CD8-positive, alpha-beta memory T cell (primary cell): ENCODE results near the gene PCDH9. TPM values are rescaled to one million over a fixed set of nuclear protein-coding genes. Genes with fewer than 3 reads are reported as not detected.
"Not testable (repeated sequence)": the region's sequence is repeated elsewhere in the genome, so short reads cannot be mapped to it uniquely, and the experiment has no call there.

Source experiments
- CTCF ChIA-PET: fragments of 350-600 bp; sonication (Branson Sonifier 250); formaldehyde crosslinking; loops from one replicate; lab custom pipeline; 2021; ENCODE audit warnings: antibody characterized with exemption; lab: Charles Lee
- POLR2A ChIA-PET: fragments of 350-600 bp; sonication (Branson Sonifier 250); formaldehyde crosslinking; loops from one replicate; lab custom pipeline; 2021; ENCODE audit warnings: antibody characterized with exemption; lab: Charles Lee
- DNase-seq, 5 donors: peaks; one replicate each; pipeline versions ENCODE4 v3.0.0 to v3.0.0-alpha.2; 2020 to 2022; ENCODE audit warnings: mixed read lengths in 1 of 5
- H3K27ac ChIP-seq: one replicate; pipeline ENCODE4 v1.7.0; 2013; ENCODE audit warnings: low read depth, mild to moderate bottlenecking, low read length, moderate library complexity
- H3K27me3 ChIP-seq: 2 replicates; pipeline ENCODE4 v1.7.0; 2013; ENCODE audit warnings: low read length, mild to moderate bottlenecking; ENCODE audit not compliant: insufficient read depth, poor library complexity, severe bottlenecking
- H3K36me3 ChIP-seq: 2 replicates; pipeline ENCODE4 v1.7.0; 2013; ENCODE audit warnings: mild to moderate bottlenecking, low read length, moderate library complexity; ENCODE audit not compliant: insufficient read depth
- H3K4me1 ChIP-seq: 2 replicates; pipeline ENCODE4 v1.7.0; 2013; ENCODE audit warnings: mild to moderate bottlenecking, low read length, moderate library complexity; ENCODE audit not compliant: insufficient read depth
- H3K4me3 ChIP-seq: 2 replicates; pipeline ENCODE4 v1.7.0; 2013; ENCODE audit warnings: mild to moderate bottlenecking, low read length
- H3K9me3 ChIP-seq: 2 replicates; pipeline ENCODE4 v1.7.0; 2013; ENCODE audit warnings: mild to moderate bottlenecking, low read length
- H3K27ac Mint-ChIP-seq, 8 donors: one replicate each; pipeline ENCODE4 v1.8.0; 2020 to 2021; ENCODE audit warnings: mixed read lengths in 8 of 8, mild to moderate bottlenecking in 6 of 8, inconsistent platforms in 3 of 8, moderate library complexity in 3 of 8
- H3K27me3 Mint-ChIP-seq, 2 donors: one replicate each; pipeline ENCODE4 v1.8.0; 2020 to 2021; ENCODE audit warnings: mixed read lengths in 2 of 2, mild to moderate bottlenecking in 1 of 2, moderate library complexity in 1 of 2
- H3K36me3 Mint-ChIP-seq, 3 donors: one replicate each; pipeline ENCODE4 v1.8.0; 2020 to 2021; ENCODE audit warnings: mixed read lengths in 3 of 3, inconsistent platforms in 1 of 3, mild to moderate bottlenecking in 1 of 3
- H3K4me1 Mint-ChIP-seq, 3 donors: one replicate each; pipeline ENCODE4 v1.8.0; 2020 to 2021; ENCODE audit warnings: mixed read lengths in 3 of 3, inconsistent platforms in 1 of 3, mild to moderate bottlenecking in 1 of 3
- H3K4me3 Mint-ChIP-seq, 7 donors: one replicate each; pipeline ENCODE4 v1.8.0; 2020 to 2021; ENCODE audit warnings: mixed read lengths in 7 of 7, mild to moderate bottlenecking in 6 of 7, moderate library complexity in 4 of 7, inconsistent platforms in 2 of 7
- H3K9me3 Mint-ChIP-seq, 5 donors: one replicate each; pipeline ENCODE4 v1.8.0; 2020 to 2022; ENCODE audit warnings: mixed read lengths in 5 of 5, mild to moderate bottlenecking in 3 of 5, moderate library complexity in 2 of 5, inconsistent platforms in 1 of 5
- polyA plus RNA-seq: library from polyadenylated mRNA; unstranded; fragments of 300-500 nt; fragmentation: Illumina TruSeq; gene quantifications from one replicate; pipeline ENCODE4 v1.2.3, GENCODE V29; 2021
- total RNA-seq, 2 experiments: library from RNA; stranded (reverse); gene quantifications; one replicate each; pipeline ENCODE4 v1.2.3, GENCODE V29; 2021

The PCDH9 gene
- total and polyA plus RNA-seq, 3 experiments from 2014 or later: 0.09 to 0.21 (median 0.16) TPM

GRCh38 chr13:67117010-67117550 is 113.1 kb downstream of the PCDH9 start:
- DNase-seq: no peak
- ChIA-PET POLR2A (no interaction called here), CTCF (no interaction called here)
- Mint-ChIP-seq H3K4me1 (no peaks in the 10 kb centered on the region), H3K36me3 (no peaks in the 10 kb centered on the region), H3K4me3 (no peak overlapping the region), H3K9me3 (peaks cover 0 to 9% (median 0%) of the 10 kb centered on the region in 5 donors), H3K27me3 (no peaks in the 10 kb centered on the region), H3K27ac (no peak overlapping the region)
- no peak overlapping the region for H3K4me3 ChIP-seq
- H3K27me3 ChIP-seq: no peaks in the 10 kb centered on the region
- H3K36me3 ChIP-seq: no peaks in the 10 kb centered on the region
- no peak overlapping the region for H3K27ac ChIP-seq
- H3K4me1 ChIP-seq: no peaks in the 10 kb centered on the region
- no peaks in the 10 kb centered on the region for H3K9me3 ChIP-seq

GRCh38 chr13:67107979-67108378 is 122.2 kb downstream of the PCDH9 start:
- H3K36me3 Mint-ChIP-seq: no peaks in the 10 kb centered on the region
- H3K4me3 ChIP-seq: no peak overlapping the region
- ChIA-PET POLR2A (no interaction called here), CTCF (no interaction called here)
- H3K4me1 Mint-ChIP-seq: no peaks in the 10 kb centered on the region
- DNase-seq: no peak
- H3K4me3 Mint-ChIP-seq: no peak overlapping the region
- no peaks in the 10 kb centered on the region for H3K36me3 ChIP-seq
- H3K9me3 ChIP-seq: no peaks in the 10 kb centered on the region
- H3K27ac ChIP-seq: no peak overlapping the region
- no peak overlapping the region for H3K27ac Mint-ChIP-seq
- peaks cover 0 to 7% (median 3%) of the 10 kb centered on the region in 5 donors for H3K9me3 Mint-ChIP-seq
- no peaks in the 10 kb centered on the region for H3K27me3 ChIP-seq
- no peaks in the 10 kb centered on the region for H3K4me1 ChIP-seq
- no peaks in the 10 kb centered on the region for H3K27me3 Mint-ChIP-seq

GRCh38 chr13:67106502-67107057 is 123.6 kb downstream of the PCDH9 start:
- Mint-ChIP-seq H3K4me3 (no peak overlapping the region), H3K27me3 (no peaks in the 10 kb centered on the region), H3K36me3 (no peaks in the 10 kb centered on the region), H3K27ac (no peak overlapping the region), H3K9me3 (peaks cover 0 to 7% (median 3%) of the 10 kb centered on the region in 5 donors), H3K4me1 (no peaks in the 10 kb centered on the region)
- CTCF ChIA-PET: no interaction called here
- Histone ChIP-seq H3K4me3 (no peak overlapping the region), H3K27me3 (no peaks in the 10 kb centered on the region), H3K36me3 (no peaks in the 10 kb centered on the region), H3K9me3 (no peaks in the 10 kb centered on the region), H3K27ac (no peak overlapping the region), H3K4me1 (no peaks in the 10 kb centered on the region)
- DNase-seq: no peak
- POLR2A ChIA-PET: no interaction called here

GRCh38 chr13:67101730-67102467 is 128.2 kb downstream of the PCDH9 start:
- no peak overlapping the region for H3K4me3 Mint-ChIP-seq
- Histone ChIP-seq H3K9me3 (no peaks in the 10 kb centered on the region), H3K36me3 (no peaks in the 10 kb centered on the region), H3K27me3 (no peaks in the 10 kb centered on the region), H3K4me3 (no peak overlapping the region), H3K4me1 (no peaks in the 10 kb centered on the region), H3K27ac (no peak overlapping the region)
- H3K4me1 Mint-ChIP-seq: no peaks in the 10 kb centered on the region
- ChIA-PET POLR2A (no interaction called here), CTCF (no interaction called here)
- DNase-seq: no peak
- H3K27ac Mint-ChIP-seq: no peak overlapping the region
- H3K36me3 Mint-ChIP-seq: no peaks in the 10 kb centered on the region
- H3K9me3 Mint-ChIP-seq: peaks cover 2 to 12% (median 3%) of the 10 kb centered on the region in 5 donors
- no peaks in the 10 kb centered on the region for H3K27me3 Mint-ChIP-seq

GRCh38 chr13:67100730-67101129 is 129.4 kb downstream of the PCDH9 start:
- Mint-ChIP-seq H3K4me3 (no peak overlapping the region), H3K27ac (no peak overlapping the region), H3K4me1 (no peaks in the 10 kb centered on the region), H3K27me3 (no peaks in the 10 kb centered on the region), H3K36me3 (no peaks in the 10 kb centered on the region), H3K9me3 (peaks cover 2 to 8% (median 3%) of the 10 kb centered on the region in 5 donors)
- no peaks in the 10 kb centered on the region for H3K36me3 ChIP-seq
- ChIA-PET POLR2A (no interaction called here), CTCF (no interaction called here)
- H3K4me3 ChIP-seq: no peak overlapping the region
- H3K27ac ChIP-seq: no peak overlapping the region
- DNase-seq: no peak
- H3K27me3 ChIP-seq: no peaks in the 10 kb centered on the region
- H3K9me3 ChIP-seq: no peaks in the 10 kb centered on the region
- no peaks in the 10 kb centered on the region for H3K4me1 ChIP-seq

GRCh38 chr13:67099494-67099893 is 130.6 kb downstream of the PCDH9 start:
- Histone ChIP-seq H3K36me3 (no peaks in the 10 kb centered on the region), H3K27me3 (no peaks in the 10 kb centered on the region), H3K27ac (no peak overlapping the region), H3K4me1 (no peaks in the 10 kb centered on the region), H3K9me3 (no peaks in the 10 kb centered on the region), H3K4me3 (no peak overlapping the region)
- DNase-seq: no peak
- Mint-ChIP-seq H3K27ac (no peak overlapping the region), H3K36me3 (no peaks in the 10 kb centered on the region), H3K9me3 (peaks cover 0 to 6% (median 3%) of the 10 kb centered on the region in 5 donors), H3K27me3 (no peaks in the 10 kb centered on the region), H3K4me3 (peak overlapping the region in 1 of 7 donors; percentile 23), H3K4me1 (no peaks in the 10 kb centered on the region)
- POLR2A ChIA-PET: no interaction called here
- CTCF ChIA-PET: no interaction called here

GRCh38 chr13:67097892-67098452 is 132.2 kb downstream of the PCDH9 start:
- no peaks in the 10 kb centered on the region for H3K4me1 Mint-ChIP-seq
- no peaks in the 10 kb centered on the region for H3K27me3 Mint-ChIP-seq
- H3K27ac Mint-ChIP-seq: no peak overlapping the region
- no peaks in the 10 kb centered on the region for H3K4me1 ChIP-seq
- no peak for DNase-seq
- peaks cover 0 to 6% (median 3%) of the 10 kb centered on the region in 5 donors for H3K9me3 Mint-ChIP-seq
- no peaks in the 10 kb centered on the region for H3K27me3 ChIP-seq
- POLR2A ChIA-PET: no interaction called here
- CTCF ChIA-PET: no interaction called here
- H3K4me3 ChIP-seq: no peak overlapping the region
- no peaks in the 10 kb centered on the region for H3K36me3 ChIP-seq
- H3K27ac ChIP-seq: no peak overlapping the region
- no peak overlapping the region for H3K4me3 Mint-ChIP-seq
- H3K36me3 Mint-ChIP-seq: no peaks in the 10 kb centered on the region
- no peaks in the 10 kb centered on the region for H3K9me3 ChIP-seq

GRCh38 chr13:67096893-67097292 is 133.2 kb downstream of the PCDH9 start:
- H3K4me3 Mint-ChIP-seq, H3K27ac ChIP-seq, H3K27me3 Mint-ChIP-seq, CTCF ChIA-PET, H3K9me3 ChIP-seq, H3K36me3 Mint-ChIP-seq, H3K27ac Mint-ChIP-seq, H3K4me1 ChIP-seq, DNase-seq, H3K4me3 ChIP-seq, POLR2A ChIA-PET, H3K36me3 ChIP-seq, H3K9me3 Mint-ChIP-seq, H3K27me3 ChIP-seq, H3K4me1 Mint-ChIP-seq: not testable (repeated sequence)
